Heart left ventricle (tissue), 16 donors: ENCODE results near the gene HRH2. TPM values are rescaled to one million over a fixed set of nuclear protein-coding genes. Genes with fewer than 3 reads are reported as not detected.
A peak's percentile ranks its signal among the peaks of the same experiment; 100 is the strongest.

Experiments used
- ATAC-seq, 4 donors: fragments of 200-7000 bp; cut with Tn5 transposase; one replicate each; pipeline ENCODE4 v1.9.1; 2020 to 2022; ENCODE audit warnings: moderate library complexity in 4 of 4, mild to moderate bottlenecking in 3 of 4, moderate number of reproducible peaks in 1 of 4
- DNase-seq, 5 donors: peaks; one replicate each; pipeline ENCODE4 v3.0.0-alpha.2; 2020
- H3K27ac ChIP-seq, 12 donors: fragments of 200-600 bp; sonication (generic) in 4 of 12; one replicate each; pipeline versions ENCODE4 v1.5.0 to v1.8.0; 2016 to 2022; ENCODE audit warnings: mild to moderate bottlenecking in 2 of 12
- H3K27me3 ChIP-seq, 9 donors: fragments of 200-600 bp; sonication (generic) in 2 of 9; one replicate each; pipeline versions ENCODE4 v1.5.1 to v1.8.0; 2016 to 2022; ENCODE audit warnings: mild to moderate bottlenecking in 3 of 9
- H3K36me3 ChIP-seq, 9 donors: fragments of 200-600 bp; sonication (generic) in 2 of 9; one replicate each; pipeline versions ENCODE4 v1.5.0 to v1.8.0; 2018 to 2022; ENCODE audit warnings: mild to moderate bottlenecking in 2 of 9
- H3K4me1 ChIP-seq, 12 donors: fragments of 200-600 bp; sonication (generic) in 4 of 12; one replicate each; pipeline versions ENCODE4 v1.5.0 to v1.8.0; 2016 to 2022; ENCODE audit warnings: mild to moderate bottlenecking in 3 of 12
- H3K4me3 ChIP-seq, 12 donors: fragments of 200-600 bp; sonication (generic) in 4 of 12; one replicate each; pipeline versions ENCODE4 v1.5.0 to v1.8.0; 2017 to 2022; ENCODE audit warnings: mild to moderate bottlenecking in 9 of 12, moderate library complexity in 4 of 12
- H3K9me3 ChIP-seq, 12 donors: fragments of 200-600 bp; sonication (generic) in 4 of 12; one replicate each; pipeline versions ENCODE4 v1.5.0 to v1.8.0; 2016 to 2022; ENCODE audit warnings: mild to moderate bottlenecking in 1 of 12
- POLR2A ChIP-seq, 2 donors: fragments of 450-650 bp; IDR thresholded peaks; one replicate each; pipeline ENCODE4 v1.6.1; 2017; ENCODE audit warnings: antibody characterized with exemption in 2 of 2, mild to moderate bottlenecking in 2 of 2, moderate library complexity in 2 of 2
- WGBS, 4 donors: extraction: QIAGEN DNeasy Blood & Tissue Kit in 2 of 4; methylation state at CpG; one replicate each; pipeline versions ENCODE4 v1.1.5 to v1.1.7; 2013 to 2018; 5-methylcytosine and 5-hydroxymethylcytosine counted together
- intact Hi-C, 10 donors: fragments of 100-400 bp; cut with DNase I; formaldehyde crosslinking; loops; one replicate each; pipeline versions ENCODE4 v1.11.1 to v1.14.2; 2022
- polyA plus RNA-seq, 2 donors: library from polyadenylated mRNA; stranded (reverse); fragments of 200-250 nt; gene quantifications; one replicate each; pipeline ENCODE4 v1.2.3, GENCODE V29; 2013
- total RNA-seq, 9 donors: library from RNA; depleted of rRNA in 2 of 9; stranded (reverse); fragments of >200 nt in 2 of 9; fragmentation: NEBNext Ultra II Directional in 3 of 9; extraction: Animal tissue kit (Norgen Biotek cat#: 25700) in 3 of 9; gene quantifications; one replicate each; pipeline versions ENCODE4 v1.1.0 to v1.2.4, GENCODE V29; 2016 to 2023
- TF ChIP-seq, protein P1 (sequence below), 12 donors: fragments of 200-600 bp; sonication (generic) in 4 of 12; IDR thresholded peaks; one replicate each; pipeline versions ENCODE4 v1.5.0 to v1.8.0; 2018 to 2022; ENCODE audit warnings: antibody characterized with exemption in 12 of 12, mild to moderate bottlenecking in 5 of 12
- donor health status: ischemic (EF 13 %, LVEDD 7.1; RV severe dilation, severe dysfunction).
- donor health status: healthy with polysubstance abuse.
- donor health status: DM: no; HTN: yes; CAD: no.
- donor health status: DM: no; HTN: no; CAD: no.
- donor health status: ischemic (EF 25% LVEDD 6.9; RV normal size, moderate dysfunction).
- donor health status: ischemic (EF 25% LVEDD 5.7; RV mildly dilated, moderate dysfunction).
- donor health status: healthy.
- donor health status: DM: yes; HTN: yes; CAD: no.
- donor health status: ischemic (EF 35%, LVEDD 5.7; RV mildly dilated, moderate dysfunction).
- donor health status: nonischemic (EF 11% LVEDD 7.7; RV severe dilation, severe dysfunction).
- donor health status: DM: yes; HTN: yes; CAD: no.
- donor health status: PGD.
- donor health status: ischemic (EF 29% LVEDD 5.4; RV normal size, mild dysfunction).
- donor health status: nonischemic (EF 23%, LVEDD 6.1; RV moderate dilation, normal function).

Gene HRH2
- total and polyA plus RNA-seq, 11 donors: 26.0 to 66.0 (median 35.8) TPM

DNA sequence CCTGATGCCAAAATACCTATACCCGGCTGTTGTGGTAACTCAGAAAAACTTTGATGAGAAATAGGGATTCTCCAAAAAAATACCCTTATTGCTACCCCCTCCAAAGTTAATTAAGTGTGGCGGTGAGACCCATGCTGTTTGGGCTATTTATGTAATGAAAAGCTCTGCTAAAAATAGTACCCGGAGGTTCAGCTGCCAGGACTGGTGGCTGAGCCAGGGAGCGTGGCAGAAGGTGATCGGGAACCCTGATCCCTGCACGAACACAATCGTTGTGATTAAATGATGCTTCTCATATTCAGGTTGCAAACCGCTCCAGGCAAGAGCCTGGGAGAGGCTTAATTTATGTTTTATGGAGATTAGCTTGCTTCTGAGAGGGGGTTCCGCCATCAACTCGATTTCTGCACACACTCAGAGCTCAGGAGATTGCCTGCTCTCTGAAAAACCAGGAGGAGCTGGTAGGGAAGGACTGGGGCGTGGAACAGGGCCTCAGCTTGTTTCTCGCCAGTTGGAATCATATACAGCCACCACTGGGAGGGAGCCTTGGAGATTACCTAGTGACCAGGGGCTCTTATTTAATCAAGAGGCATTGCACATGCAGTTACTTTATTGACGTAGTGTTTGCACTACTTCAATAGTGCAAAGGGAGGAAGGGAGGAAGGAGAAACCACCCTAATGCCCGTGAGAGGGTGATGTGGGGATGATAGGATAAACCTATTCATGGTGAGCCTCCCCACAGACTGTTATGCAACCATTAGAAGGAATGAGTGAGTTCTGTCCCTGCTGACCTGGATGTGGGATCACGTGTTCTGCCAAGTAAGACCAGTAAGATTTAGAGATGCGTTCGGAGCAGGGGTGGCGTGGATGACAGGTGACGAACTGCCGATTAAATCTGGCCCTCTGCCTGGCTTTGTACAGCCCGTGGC lies 23.4 kb downstream of the HRH2 start:
- peak in 2 of 5 donors; percentile 44 to 54 for DNase-seq
- H3K4me3 ChIP-seq: peak overlapping the region in 4 of 12 donors; percentile 5 to 24 (median 12)

DNA sequence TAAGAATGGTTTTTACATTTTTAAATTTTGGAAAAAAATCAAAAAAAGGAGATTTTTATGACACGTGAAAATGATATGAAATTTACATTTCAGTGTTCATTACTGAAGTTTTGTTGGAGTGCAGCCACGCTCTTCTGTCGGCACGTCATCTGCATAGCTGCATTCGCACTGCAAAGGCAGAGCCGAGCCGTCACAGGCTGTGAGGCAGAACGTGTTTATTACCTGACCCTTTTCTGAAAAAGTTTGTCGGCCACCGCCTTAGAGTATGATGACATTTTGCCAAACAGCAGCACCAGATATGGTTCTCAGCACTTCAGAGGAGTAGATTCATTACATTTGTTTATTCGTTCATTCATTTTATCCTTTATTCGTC lies 24.1 kb downstream of the HRH2 start:
- H3K4me1 ChIP-seq: peaks cover 0 to 90% (median 38%) of the 10 kb centered on the region in 12 donors

More for the DNA sequence above, 23.4 kb downstream of the HRH2 start:
- peak; percentile 67 to 86 (median 76) for ATAC-seq
- intact Hi-C loops: loop anchor here in 3 of 10 donors (10.0 kb wide), 2 partner anchors 87 to 107 kb away; no protein-coding TSS in a partner anchor
- Histone ChIP-seq H3K4me1 (peaks cover 0 to 85% (median 32%) of the 10 kb centered on the region in 12 donors), H3K27ac (peak overlapping the region; percentile 62 to 93 (median 81)), H3K27me3 (no peaks in the 10 kb centered on the region), H3K36me3 (peaks cover 0 to 28% (median 0%) of the 10 kb centered on the region in 9 donors), H3K9me3 (no peaks in the 10 kb centered on the region)
- no peak for TF ChIP-seq POLR2A (IDR thresholded peaks at IDR 0.05)
- TF ChIP-seq, protein P1, sequence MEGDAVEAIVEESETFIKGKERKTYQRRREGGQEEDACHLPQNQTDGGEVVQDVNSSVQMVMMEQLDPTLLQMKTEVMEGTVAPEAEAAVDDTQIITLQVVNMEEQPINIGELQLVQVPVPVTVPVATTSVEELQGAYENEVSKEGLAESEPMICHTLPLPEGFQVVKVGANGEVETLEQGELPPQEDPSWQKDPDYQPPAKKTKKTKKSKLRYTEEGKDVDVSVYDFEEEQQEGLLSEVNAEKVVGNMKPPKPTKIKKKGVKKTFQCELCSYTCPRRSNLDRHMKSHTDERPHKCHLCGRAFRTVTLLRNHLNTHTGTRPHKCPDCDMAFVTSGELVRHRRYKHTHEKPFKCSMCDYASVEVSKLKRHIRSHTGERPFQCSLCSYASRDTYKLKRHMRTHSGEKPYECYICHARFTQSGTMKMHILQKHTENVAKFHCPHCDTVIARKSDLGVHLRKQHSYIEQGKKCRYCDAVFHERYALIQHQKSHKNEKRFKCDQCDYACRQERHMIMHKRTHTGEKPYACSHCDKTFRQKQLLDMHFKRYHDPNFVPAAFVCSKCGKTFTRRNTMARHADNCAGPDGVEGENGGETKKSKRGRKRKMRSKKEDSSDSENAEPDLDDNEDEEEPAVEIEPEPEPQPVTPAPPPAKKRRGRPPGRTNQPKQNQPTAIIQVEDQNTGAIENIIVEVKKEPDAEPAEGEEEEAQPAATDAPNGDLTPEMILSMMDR (IDR thresholded peaks at IDR 0.05): no peak
- 36 to 49% (median 42%) methylated on average over 21 of the region's 21 CpGs for WGBS, 4 donors

GRCh38 chr5:175682664-175683063 lies 24.8 kb downstream of the HRH2 start:
- H3K9me3 ChIP-seq: no peaks in the 10 kb centered on the region
- peaks cover 0 to 87% (median 39%) of the 10 kb centered on the region in 12 donors for H3K4me1 ChIP-seq
- H3K27me3 ChIP-seq: no peaks in the 10 kb centered on the region
- intact Hi-C loops: loop anchor here in 3 of 10 donors (10.0 kb wide), 2 partner anchors 88 to 108 kb away; no protein-coding TSS in a partner anchor
- no peak overlapping the region for H3K4me3 ChIP-seq
- TF ChIP-seq, protein P1 (IDR thresholded peaks at IDR 0.05): no peak
- no peak for TF ChIP-seq POLR2A (IDR thresholded peaks at IDR 0.05)
- DNase-seq: no peak
- peak overlapping the region; percentile 62 to 93 (median 81) for H3K27ac ChIP-seq
- H3K36me3 ChIP-seq: peaks cover 0 to 30% (median 0%) of the 10 kb centered on the region in 9 donors
- no peak for ATAC-seq
- 64 to 82% (median 73%) methylated on average over 8 of the region's 8 CpGs for WGBS, 4 donors

More for the DNA sequence above, 24.1 kb downstream of the HRH2 start:
- Histone ChIP-seq H3K4me3 (peak overlapping the region in 2 of 12 donors; percentile 16 to 24), H3K27me3 (no peaks in the 10 kb centered on the region), H3K36me3 (peaks cover 0 to 30% (median 0%) of the 10 kb centered on the region in 9 donors), H3K9me3 (no peaks in the 10 kb centered on the region), H3K27ac (peak overlapping the region; percentile 62 to 93 (median 81))
- peak in 1 of 5 donors; percentile 66 for DNase-seq
- TF ChIP-seq, protein P1 (IDR thresholded peaks at IDR 0.05): no peak
- TF ChIP-seq POLR2A (IDR thresholded peaks at IDR 0.05): no peak
- WGBS, 4 donors: 40 to 43% (median 42%) methylated on average over 12 of the region's 12 CpGs
- intact Hi-C loops: loop anchor here in 3 of 10 donors (10.0 kb wide), 2 partner anchors 87 to 107 kb away; no protein-coding TSS in a partner anchor
- peak; percentile 29 to 64 (median 44) for ATAC-seq

- Histone ChIP-seq H3K4me3 (no peak overlapping the region), H3K27me3 (no peaks in the 10 kb centered on the region), H3K9me3 (no peaks in the 10 kb centered on the region), H3K27ac (peak overlapping the region in 9 of 12 donors; percentile 68 to 93 (median 83)), H3K4me1 (peaks cover 0 to 87% (median 38%) of the 10 kb centered on the region in 12 donors), H3K36me3 (peaks cover 0 to 30% (median 0%) of the 10 kb centered on the region in 9 donors)
- WGBS, 4 donors: 92 to 93% (median 92%) methylated on average over 15 of the region's 15 CpGs
- TF ChIP-seq POLR2A (IDR thresholded peaks at IDR 0.05): no peak
- TF ChIP-seq, protein P1 (IDR thresholded peaks at IDR 0.05): no peak
- intact Hi-C loops: loop anchor here in 3 of 10 donors (10.0 kb wide), 2 partner anchors 88 to 108 kb away; no protein-coding TSS in a partner anchor
- ATAC-seq (no peak), DNase-seq (no peak)
Measured at GRCh38 chr5:175683231-175683630, 25.4 kb downstream of the HRH2 start.
